NCI-H460 (cell line): ENCODE measurements around the gene INTS3. TPM values are rescaled to one million over a fixed set of nuclear protein-coding genes. Genes with fewer than 3 reads are reported as not detected.
A peak's percentile ranks its signal among the peaks of the same experiment; 100 is the strongest.

Experiments
- DNase-seq: peaks from one replicate; pipeline ENCODE4 v3.0.0-alpha.2; 2016; ENCODE audit warnings: low read depth; ENCODE audit errors: extremely low read depth
- polyA plus RNA-seq: library from polyadenylated mRNA; depleted of rRNA; stranded (reverse); fragments of >200 nt; gene quantifications from 2 replicates; pipeline ENCODE4 v1.2.3, GENCODE V29; 2014; cell fraction: nucleus; rRNA removed
- total RNA-seq: library from RNA; depleted of rRNA; stranded (reverse); fragments of >200 nt; shearing (Covaris generic); gene quantifications from 2 replicates; pipeline ENCODE4 v1.2.3, GENCODE V29; 2014; rRNA removed

INTS3 gene, protein sequence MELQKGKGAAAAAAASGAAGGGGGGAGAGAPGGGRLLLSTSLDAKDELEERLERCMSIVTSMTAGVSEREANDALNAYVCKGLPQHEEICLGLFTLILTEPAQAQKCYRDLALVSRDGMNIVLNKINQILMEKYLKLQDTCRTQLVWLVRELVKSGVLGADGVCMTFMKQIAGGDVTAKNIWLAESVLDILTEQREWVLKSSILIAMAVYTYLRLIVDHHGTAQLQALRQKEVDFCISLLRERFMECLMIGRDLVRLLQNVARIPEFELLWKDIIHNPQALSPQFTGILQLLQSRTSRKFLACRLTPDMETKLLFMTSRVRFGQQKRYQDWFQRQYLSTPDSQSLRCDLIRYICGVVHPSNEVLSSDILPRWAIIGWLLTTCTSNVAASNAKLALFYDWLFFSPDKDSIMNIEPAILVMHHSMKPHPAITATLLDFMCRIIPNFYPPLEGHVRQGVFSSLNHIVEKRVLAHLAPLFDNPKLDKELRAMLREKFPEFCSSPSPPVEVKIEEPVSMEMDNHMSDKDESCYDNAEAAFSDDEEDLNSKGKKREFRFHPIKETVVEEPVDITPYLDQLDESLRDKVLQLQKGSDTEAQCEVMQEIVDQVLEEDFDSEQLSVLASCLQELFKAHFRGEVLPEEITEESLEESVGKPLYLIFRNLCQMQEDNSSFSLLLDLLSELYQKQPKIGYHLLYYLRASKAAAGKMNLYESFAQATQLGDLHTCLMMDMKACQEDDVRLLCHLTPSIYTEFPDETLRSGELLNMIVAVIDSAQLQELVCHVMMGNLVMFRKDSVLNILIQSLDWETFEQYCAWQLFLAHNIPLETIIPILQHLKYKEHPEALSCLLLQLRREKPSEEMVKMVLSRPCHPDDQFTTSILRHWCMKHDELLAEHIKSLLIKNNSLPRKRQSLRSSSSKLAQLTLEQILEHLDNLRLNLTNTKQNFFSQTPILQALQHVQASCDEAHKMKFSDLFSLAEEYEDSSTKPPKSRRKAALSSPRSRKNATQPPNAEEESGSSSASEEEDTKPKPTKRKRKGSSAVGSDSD
- 36.3 and 46.6 TPM in 2 replicates for total RNA-seq
- polyA plus RNA-seq, result 55.3 and 55.4 TPM in 2 replicates

DNA sequence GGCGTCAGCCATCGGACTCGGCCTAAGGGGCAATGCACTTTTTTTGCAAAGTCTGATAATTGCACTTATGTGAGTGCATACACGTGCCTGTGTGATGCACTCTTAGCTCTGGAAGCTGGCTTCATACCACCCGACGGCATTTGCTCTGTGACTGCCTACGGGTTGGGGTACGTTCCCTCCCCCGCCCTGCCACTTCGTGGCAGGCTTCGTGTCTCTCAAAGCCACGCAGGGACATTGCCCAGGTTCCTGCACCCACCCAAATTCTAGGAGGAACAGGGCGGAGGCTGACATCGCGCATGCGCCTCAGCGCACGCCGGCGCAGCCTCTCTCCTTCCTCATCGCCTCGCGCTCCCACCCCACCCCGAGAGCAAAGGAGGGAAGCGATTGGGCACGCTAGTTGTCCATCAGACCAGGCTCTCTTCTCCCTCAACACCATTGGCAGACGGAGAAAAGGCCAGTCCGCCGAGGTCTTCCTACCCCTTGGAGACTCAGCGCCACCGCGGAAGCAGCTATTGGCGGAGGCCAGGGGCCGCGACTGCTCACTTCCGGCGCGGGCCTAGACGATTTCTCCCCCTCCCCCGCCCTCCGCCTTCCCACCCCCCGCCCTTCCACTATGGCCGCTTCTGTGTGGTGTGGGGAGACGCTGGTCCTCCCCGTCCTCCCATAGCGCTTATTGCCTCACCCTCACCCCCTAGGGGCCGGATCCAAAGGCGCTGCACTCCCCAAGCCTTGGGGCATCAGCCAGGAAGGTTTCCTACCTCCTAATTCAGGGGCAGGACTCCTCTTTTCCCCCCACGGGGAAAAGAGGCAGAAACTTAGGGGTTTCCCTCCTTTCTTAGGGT, at the start of gene INTS3:
Gene INTS3, plus strand, starts transcription at position 588 of the 842 bp plus-strand sequence. CDS start 585 bp downstream, outside the sequence.
- peak; percentile 100 for DNase-seq

DNA sequence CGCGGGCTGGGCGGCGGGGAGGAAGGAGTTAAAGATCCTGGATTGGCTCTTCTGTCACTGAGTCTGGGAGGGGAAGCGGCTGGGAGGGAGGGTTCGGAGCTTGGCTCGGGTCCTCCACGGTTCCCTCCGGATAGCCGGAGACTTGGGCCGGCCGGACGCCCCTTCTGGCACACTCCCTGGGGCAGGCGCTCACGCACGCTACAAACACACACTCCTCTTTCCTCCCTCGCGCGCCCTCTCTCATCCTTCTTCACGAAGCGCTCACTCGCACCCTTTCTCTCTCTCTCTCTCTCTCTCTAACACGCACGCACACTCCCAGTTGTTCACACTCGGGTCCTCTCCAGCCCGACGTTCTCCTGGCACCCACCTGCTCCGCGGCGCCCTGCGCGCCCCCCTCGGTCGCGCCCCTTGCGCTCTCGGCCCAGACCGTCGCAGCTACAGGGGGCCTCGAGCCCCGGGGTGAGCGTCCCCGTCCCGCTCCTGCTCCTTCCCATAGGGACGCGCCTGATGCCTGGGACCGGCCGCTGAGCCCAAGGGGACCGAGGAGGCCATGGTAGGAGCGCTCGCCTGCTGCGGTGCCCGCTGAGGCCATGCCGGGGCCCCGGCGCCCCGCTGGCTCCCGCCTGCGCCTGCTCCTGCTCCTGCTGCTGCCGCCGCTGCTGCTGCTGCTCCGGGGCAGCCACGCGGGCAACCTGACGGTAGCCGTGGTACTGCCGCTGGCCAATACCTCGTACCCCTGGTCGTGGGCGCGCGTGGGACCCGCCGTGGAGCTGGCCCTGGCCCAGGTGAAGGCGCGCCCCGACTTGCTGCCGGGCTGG, 49.1 kb upstream of the INTS3 start, which contains the start of gene NPR1:
Gene NPR1, plus strand, starts transcription at position 170 of the 818 bp plus-strand sequence. Its CDS starts 421 bp downstream, at position 591.
- DNase-seq, result no peak

DNA sequence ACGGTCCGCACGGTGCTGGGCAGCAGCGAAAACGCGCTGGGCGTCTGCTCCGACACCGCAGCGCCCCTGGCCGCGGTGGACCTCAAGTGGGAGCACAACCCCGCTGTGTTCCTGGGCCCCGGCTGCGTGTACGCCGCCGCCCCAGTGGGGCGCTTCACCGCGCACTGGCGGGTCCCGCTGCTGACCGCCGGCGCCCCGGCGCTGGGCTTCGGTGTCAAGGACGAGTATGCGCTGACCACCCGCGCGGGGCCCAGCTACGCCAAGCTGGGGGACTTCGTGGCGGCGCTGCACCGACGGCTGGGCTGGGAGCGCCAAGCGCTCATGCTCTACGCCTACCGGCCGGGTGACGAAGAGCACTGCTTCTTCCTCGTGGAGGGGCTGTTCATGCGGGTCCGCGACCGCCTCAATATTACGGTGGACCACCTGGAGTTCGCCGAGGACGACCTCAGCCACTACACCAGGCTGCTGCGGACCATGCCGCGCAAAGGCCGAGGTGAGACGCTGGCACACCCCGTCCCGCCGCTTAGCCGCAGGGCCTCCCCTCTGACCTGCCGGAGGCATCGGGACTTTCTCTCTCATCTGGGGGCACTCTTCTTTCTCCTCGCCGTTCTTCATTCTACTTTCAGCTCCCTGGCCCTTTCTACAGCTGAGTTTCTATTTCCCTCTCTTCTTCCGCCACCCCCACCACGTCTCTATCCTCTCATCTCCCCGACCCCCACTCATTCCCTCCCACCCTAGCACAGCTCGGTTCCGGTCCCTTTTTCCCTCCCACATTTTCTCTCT, 48.3 kb upstream of the INTS3 start:
- no peak for DNase-seq

DNA sequence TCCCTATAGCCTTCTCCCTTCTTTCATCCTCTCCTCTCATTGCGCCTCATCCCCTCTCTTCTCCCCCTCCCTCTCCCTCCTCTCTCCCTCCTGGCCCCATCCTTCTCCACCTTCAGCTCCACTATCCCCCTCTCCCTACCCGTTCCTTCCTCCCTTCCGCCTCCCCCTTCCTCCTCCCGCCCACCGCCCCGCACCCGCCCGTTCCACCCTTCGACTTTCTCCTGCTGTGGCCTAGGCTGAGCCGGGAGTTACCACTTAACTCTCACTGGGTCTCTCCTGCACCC, 47.8 kb upstream of the INTS3 start:
- DNase-seq, result no peak

DNA sequence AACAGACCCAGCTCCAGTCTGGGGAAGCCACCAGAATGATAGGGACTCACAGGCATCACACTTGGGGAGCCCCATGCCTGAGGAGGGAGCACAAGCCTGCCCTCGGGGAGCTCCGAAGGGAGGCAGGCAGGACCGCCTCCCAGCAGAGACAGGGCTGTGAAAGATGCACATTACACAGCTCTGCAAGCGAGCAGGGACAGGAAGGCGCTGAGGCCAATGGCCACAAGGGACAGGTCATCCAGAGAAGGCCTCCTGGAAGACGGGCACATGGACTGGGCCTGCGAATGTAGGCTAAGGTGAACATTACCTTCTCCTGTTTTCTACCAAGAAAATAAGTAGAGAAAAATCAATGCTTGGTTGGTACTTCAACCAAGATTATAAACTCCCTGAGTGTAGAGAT, 45.1 kb upstream of the INTS3 start:
- DNase-seq, result no peak

DNA sequence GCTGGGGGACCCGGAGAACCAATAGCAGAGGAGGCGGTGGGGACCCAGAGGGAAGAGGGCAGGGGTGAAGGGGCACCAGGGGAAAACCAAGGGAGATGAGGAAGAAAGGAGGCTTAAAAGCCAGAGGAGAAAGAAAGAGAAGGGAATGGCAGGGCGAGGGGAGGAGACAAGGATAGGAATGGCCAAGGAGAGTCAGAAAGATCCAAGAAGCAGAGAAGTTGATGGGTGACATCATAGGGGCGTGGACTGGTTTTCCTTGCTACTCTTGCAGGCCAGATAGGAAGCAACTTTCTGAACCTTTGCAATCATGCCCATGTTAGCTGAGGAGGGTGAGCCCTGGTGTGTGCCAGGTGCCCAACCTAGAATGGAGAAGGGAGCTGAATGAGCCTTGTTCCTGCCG, 44.0 kb upstream of the INTS3 start:
- no peak for DNase-seq

DNA sequence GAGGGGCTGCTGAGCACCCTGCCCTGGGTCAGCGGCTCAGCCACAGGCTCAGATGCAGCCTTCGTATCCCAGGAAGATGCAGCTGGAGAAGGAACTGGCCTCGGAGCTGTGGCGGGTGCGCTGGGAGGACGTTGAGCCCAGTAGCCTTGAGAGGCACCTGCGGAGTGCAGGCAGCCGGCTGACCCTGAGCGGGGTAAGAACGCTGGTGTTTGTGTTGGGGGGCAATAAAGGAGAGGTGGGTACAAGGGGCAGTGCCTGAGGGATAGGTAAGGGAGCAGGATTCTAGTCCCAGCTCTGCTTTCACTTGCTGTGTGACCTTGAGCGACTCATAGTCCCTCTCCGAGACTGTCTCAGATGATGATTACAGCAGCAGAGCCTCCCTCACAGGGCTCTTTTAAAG, 43.0 kb upstream of the INTS3 start:
- no peak for DNase-seq

DNA sequence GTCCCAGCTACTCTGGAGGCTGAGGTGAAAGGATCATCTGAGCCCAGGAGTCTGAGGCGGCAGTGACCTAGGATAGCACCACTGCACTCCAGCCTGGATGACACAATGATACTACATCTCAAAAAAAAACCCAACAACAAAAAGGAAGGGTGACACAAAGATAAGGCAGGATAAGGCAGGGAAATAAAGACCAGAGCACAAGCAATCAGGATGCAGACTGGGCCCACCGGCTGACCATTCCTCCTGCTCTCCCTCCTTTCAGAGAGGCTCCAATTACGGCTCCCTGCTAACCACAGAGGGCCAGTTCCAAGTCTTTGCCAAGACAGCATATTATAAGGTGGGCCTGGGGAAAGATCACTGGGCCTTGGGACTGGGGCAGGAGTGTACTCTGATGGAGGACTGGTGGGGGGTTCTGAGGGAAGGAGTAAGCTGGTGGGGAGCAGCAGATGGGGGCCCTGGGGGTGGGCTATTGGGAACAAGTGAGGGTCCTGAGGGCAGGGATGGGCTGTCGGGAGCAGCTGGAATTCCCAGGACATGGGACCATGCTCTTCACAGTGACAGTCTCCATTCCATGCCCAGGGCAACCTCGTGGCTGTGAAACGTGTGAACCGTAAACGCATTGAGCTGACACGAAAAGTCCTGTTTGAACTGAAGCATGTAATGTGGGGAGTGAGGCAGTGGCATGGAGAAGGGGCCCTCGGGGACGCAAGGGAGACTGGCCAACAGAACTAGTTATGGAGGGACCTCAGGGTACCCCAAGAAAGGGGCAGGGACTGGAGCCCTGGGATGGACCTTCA, 42.1 kb upstream of the INTS3 start:
- DNase-seq, result no peak

DNA sequence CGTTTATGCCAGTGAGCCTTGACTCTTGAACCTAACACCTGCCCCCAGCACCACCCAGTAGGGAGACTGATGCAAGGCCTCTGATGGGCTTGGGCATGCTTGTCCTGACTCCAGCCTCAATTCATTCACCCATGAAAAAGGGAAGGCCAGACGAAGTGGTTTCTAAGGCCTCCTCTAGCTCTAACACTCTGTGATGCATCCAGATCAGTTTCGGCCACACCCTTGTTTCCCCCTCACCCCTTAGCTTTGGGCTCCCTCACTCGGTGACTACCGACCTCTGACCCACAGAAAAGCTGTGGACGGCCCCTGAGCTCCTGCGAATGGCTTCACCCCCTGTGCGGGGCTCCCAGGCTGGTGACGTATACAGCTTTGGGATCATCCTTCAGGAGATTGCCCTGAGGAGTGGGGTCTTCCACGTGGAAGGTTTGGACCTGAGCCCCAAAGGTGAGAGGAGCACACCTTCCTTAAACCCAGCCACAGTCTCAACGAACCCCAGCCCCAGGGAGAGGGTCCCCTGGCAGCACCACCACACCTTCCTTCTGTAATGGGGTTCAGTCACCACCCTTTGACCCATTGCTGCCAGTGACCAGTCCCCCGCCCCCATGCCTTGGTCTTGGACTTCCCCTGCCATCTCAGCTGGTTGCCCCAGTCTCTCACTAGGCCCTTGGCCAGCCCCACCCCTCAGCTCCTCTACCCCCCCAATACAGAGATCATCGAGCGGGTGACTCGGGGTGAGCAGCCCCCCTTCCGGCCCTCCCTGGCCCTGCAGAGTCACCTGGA, 40.3 kb upstream of the INTS3 start:
- DNase-seq, result no peak

DNA sequence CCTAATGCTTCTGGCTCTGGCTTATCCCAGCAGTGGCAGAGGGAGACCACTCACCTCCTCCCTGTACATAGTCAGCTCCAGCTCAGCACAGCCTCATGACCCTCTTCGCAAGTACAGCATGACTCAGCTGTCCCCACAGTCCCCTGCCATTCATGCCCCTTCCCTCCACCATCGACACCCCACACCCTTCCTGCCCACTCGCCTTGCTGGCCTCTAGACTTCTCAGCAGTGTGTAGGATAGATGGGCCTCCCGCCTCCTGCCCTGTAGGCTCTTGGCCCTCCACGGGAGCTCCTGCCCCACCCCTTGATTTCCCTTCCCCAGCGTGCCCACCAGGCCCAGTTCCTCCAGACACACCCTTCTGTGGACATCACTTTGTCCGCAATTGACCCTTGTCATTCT, 39.6 kb upstream of the INTS3 start:
- no peak for DNase-seq

DNA sequence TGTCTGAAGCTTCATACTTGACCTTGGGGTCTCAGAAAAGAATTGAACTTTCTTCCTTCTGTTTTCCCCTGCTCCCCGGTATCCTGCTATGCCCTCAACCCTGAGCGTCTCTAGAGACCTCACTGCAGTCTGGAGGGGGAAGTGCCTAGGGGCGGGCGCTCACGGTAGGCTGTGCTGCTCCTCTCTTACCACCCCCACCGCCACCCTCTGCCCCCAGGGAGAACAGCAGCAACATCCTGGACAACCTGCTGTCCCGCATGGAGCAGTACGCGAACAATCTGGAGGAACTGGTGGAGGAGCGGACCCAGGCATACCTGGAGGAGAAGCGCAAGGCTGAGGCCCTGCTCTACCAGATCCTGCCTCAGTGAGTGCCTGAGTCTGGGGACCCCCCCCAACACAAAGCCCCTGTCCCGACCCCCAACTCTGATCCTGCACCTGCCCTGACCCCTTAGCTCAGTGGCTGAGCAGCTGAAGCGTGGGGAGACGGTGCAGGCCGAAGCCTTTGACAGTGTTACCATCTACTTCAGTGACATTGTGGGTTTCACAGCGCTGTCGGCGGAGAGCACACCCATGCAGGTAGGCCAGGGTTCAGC, 39.0 kb upstream of the INTS3 start:
- no peak for DNase-seq

DNA sequence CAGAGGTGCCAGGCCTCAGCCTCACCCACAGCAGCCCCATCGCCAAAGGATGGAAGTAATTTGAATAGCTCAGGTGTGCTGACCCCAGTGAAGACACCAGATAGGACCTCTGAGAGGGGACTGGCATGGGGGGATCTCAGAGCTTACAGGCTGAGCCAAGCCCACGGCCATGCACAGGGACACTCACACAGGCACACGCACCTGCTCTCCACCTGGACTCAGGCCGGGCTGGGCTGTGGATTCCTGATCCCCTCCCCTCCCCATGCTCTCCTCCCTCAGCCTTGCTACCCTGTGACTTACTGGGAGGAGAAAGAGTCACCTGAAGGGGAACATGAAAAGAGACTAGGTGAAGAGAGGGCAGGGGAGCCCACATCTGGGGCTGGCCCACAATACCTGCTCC, 34.4 kb upstream of the INTS3 start:
- DNase-seq, result no peak

DNA sequence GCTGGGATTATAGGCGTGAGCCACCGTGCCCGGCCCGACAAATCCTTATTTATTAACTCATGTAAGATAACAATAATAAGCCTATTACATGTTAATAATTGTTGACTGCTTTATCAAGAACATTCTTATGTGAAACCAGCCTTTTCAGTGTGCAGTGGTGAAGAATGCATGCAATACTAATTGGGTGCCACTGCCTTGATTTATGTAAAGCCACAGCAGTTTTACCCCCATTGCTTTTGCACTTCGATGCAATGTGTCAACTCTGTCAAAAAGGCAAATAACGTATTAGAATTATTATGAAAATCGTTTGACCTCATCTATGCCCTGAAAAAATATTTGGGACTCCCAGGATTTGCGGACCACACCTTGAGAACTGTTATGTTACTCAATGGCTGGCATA, 31.1 kb upstream of the INTS3 start:
- DNase-seq, result no peak

DNA sequence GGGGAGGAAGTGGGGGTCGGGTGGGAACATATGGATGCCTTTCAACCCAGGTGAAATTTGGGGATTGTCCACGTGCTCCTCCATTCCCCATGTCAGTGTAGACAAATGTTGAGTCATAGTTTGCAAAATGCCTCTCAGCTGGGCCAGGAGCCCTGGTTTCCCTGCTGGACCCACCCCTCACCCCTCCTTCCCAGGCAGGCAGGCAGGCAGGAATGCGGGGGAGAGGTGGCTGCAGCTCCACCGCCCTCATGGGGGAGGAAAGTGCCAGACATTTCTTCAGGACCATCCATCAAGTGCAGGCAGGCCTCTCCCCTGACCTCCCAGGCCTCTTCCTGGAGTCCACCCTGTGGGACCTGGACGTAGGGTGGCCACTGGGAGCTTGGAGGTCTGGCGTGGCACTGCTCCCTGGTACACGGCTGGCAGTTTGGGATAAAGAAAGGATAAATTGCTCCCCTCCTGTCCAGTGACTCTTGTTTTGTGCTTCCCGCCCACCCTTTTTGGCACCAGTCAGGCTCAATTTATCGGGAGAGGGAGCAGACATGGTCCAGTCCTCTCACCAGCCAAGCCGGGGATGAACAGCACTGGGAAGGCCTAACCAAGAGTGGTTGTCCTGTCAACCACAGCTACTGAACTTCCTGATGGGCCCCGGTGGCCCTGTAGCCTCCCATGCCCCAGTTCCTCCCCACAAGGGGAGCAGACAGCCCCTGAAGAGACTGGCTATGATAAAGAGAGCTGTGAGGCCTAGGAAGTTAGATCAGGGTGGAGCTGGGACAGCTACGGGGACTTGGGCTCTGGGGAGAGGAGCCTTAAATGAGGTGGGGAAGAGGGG, 30.4 kb upstream of the INTS3 start:
- DNase-seq, result no peak

DNA sequence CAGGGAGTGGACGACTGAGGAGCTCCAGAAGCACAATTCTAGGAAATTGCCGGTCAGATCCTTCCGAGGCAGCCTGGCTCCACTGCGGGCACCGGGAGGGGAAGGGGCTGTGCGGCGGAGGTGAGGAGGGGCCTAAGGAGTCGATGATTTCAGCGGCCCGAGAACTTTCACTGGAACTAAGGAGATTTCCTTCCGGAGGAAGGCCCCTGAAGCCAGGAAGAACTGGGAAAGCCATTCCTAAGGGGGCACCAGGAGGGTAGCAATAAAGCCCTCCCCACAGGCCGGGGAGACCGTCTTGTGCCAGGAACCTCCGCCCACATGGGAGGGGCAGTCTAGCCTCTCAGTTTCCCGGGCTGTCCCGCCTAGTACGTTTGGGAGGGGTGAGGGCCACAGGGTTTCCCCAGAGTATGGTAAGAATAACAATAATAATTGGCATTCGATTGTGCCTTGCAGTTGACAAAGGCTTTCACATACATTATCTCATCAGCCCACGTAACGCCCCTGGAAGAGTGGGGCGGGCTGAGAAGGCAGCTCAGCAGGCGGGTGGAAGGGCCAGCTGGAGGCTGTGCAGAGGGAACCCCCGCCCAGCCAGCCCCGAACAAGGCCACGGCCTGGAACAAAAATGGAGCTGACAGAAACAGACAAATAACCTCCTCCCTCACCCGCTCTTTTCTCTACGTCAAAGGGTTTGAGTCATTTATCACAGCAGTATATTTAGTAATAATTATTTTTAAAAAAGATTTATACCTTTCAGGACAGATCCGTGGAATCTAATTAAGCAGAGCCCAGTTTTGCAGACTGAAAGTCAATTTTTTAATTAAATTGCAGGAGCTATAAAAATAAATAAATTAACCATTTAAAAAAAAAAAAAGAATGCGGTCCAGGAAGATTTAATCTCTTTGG, 29.6 kb upstream of the INTS3 start:
- no peak for DNase-seq
